Adrenal gland (tissue), 19 donors: ENCODE results near the gene METTL3. TPM values are rescaled to one million over a fixed set of nuclear protein-coding genes. Genes with fewer than 3 reads are reported as not detected.
A peak's percentile ranks its signal among the peaks of the same experiment; 100 is the strongest.

Source experiments
- DNase-seq, 7 donors: peaks; one replicate each; pipeline ENCODE4 v3.0.0-alpha.2; 2019 to 2020
- H3K27ac ChIP-seq, 5 donors: fragments of 200-600 bp; sonication (generic) in 4 of 5; 1 replicate in 3 of 5; 2 replicates in 2 of 5; pipeline versions ENCODE4 v1.5.1 to v1.8.0; 2016 to 2020; ENCODE audit warnings: mild to moderate bottlenecking in 1 of 5
- H3K27me3 ChIP-seq: fragments of 200-600 bp; 2 replicates; pipeline ENCODE4 v1.8.0; 2021
- H3K36me3 ChIP-seq, 2 donors: fragments of 200-600 bp; replicated peaks in 1 of 2; 1 replicate in 1 of 2; 2 replicates in 1 of 2; pipeline versions ENCODE4 v1.5.1 to v1.8.0; 2018 to 2022
- H3K4me1 ChIP-seq, 2 donors: fragments of 200-600 bp; replicated peaks in 1 of 2; 1 replicate in 1 of 2; 2 replicates in 1 of 2; pipeline versions ENCODE4 v1.5.1 to v1.8.0; 2018 to 2021
- H3K4me3 ChIP-seq, 4 donors: fragments of 200-600 bp; sonication (generic) in 3 of 4; one replicate each; pipeline ENCODE4 v1.5.1; 2016 to 2018
- H3K9me3 ChIP-seq, 3 donors: fragments of 200-600 bp; sonication (generic) in 1 of 3; replicated peaks in 1 of 3; 1 replicate in 2 of 3; 2 replicates in 1 of 3; pipeline versions ENCODE4 v1.5.1 to v1.8.0; 2016 to 2021
- POLR2A ChIP-seq, 2 donors: fragments of 450-650 bp; IDR thresholded peaks; one replicate each; pipeline ENCODE4 v1.6.1; 2017; ENCODE audit warnings: antibody characterized with exemption in 2 of 2, mild to moderate bottlenecking in 2 of 2, moderate library complexity in 1 of 2
- WGBS, 4 donors: extraction: QIAGEN DNeasy Blood & Tissue Kit in 2 of 4; methylation state at CpG; one replicate each; pipeline versions ENCODE4 v1.1.5 to v1.1.7; 2013 to 2017; 5-methylcytosine and 5-hydroxymethylcytosine counted together
- intact Hi-C, 2 donors: fragments of 100-400 bp; cut with DNase I; formaldehyde crosslinking; loops; one replicate each; pipeline versions ENCODE4 v1.14.1 to v1.15.0; 2022 to 2023
- long read RNA-seq, 10 donors: library from polyadenylated mRNA in 3 of 10; unstranded in 2 of 10; stranded (forward) in 1 of 10; transcript quantifications; one replicate each; pipeline ENCODE4 v2.0.0 and lab custom pipeline, GENCODE V29; 2021 to 2026
- polyA plus RNA-seq, 3 donors: library from polyadenylated mRNA; stranded (reverse); fragments of 200-250 nt in 2 of 3; fragments of 350-450 nt in 1 of 3; fragmentation: Illumina TruSeq in 1 of 3; extraction: RNeasy Lipid Tissue Mini Kit (QIAGEN cat#74804) in 1 of 3; gene quantifications; one replicate each; pipeline ENCODE4 v1.2.3, GENCODE V29; 2013 to 2014
- total RNA-seq, 9 donors: library from RNA; depleted of rRNA in 4 of 9; stranded (reverse); fragments of >200 nt in 4 of 9; fragments of 120-200 nt in 1 of 9; fragmentation: NEBNext Ultra II Directional in 1 of 9; extraction: Animal tissue kit (Norgen Biotek cat#: 25700) in 1 of 9; gene quantifications; one replicate each; pipeline versions ENCODE4 v1.1.0 to v1.2.4, GENCODE V29; 2013 to 2023
- TF ChIP-seq, protein P1 (sequence below), 6 experiments: fragments of 450-650 bp in 4 of 6; fragments of 200-600 bp in 2 of 6; sonication (generic) in 1 of 6; IDR thresholded peaks; 1 replicate in 5 of 6; 2 replicates in 1 of 6; pipeline versions ENCODE4 v1.5.1 to v1.8.0; 2016 to 2021; ENCODE audit warnings: antibody characterized with exemption in 6 of 6, mild to moderate bottlenecking in 2 of 6, moderate library complexity in 1 of 6
- donor health status: healthy with polysubstance abuse.
- donor health status: Bipolar disorder and iron deficiency.
- donor health status: DM: yes; HTN: yes; CAD: no.
- donor health status: DM: no; HTN: no; CAD: no.
- donor health status: DM: no; HTN: no; CAD: no.
- donor health status: DM: yes; HTN: yes; CAD: no.

The METTL3 gene
- total RNA-seq (10 to 100 TPM; 30.2 to 81.6 (median 45.6) TPM), polyA plus RNA-seq (10 to 100 TPM; 34.4 to 75.5 (median 55.5) TPM)
- long read RNA-seq, donor 1, transcript METTL3-201 (11 exons, 2,015 nt), result major isoform, 7 of 18 reads
- long read RNA-seq, donor 1, partial matches to known transcripts, result 10 of 18 reads
- long read RNA-seq, donor 1, other reads (novel, unspliced or antisense), result 0 of 18 reads
- long read RNA-seq, donor 2, transcript METTL3-201 (11 exons, 2,015 nt), result major isoform, 8 of 24 reads
- long read RNA-seq, donor 2, partial matches to known transcripts, result 12 of 24 reads
- long read RNA-seq, donor 2, other reads (novel, unspliced or antisense), result 0 of 24 reads
- long read RNA-seq, donor 3, partial matches to known transcripts, result 6 of 8 reads
- long read RNA-seq, donor 3, other reads (novel, unspliced or antisense), result 0 of 8 reads
- long read RNA-seq, donor 4, transcript METTL3-201 (11 exons, 2,015 nt), result major isoform, 9 of 12 reads
- long read RNA-seq, donor 4, partial matches to known transcripts, result 0 of 12 reads
- long read RNA-seq, donor 4, other reads (novel, unspliced or antisense), result 3 of 12 reads
- long read RNA-seq, donor 5, transcript METTL3-201 (11 exons, 2,015 nt), result major isoform, 51 of 74 reads
- long read RNA-seq, donor 5, partial matches to known transcripts, result 1 of 74 reads
- long read RNA-seq, donor 5, other reads (novel, unspliced or antisense), result 17 of 74 reads
- long read RNA-seq, donor 6, transcript METTL3-201 (11 exons, 2,015 nt), result major isoform, 9 of 17 reads
- long read RNA-seq, donor 6, partial matches to known transcripts, result 2 of 17 reads
- long read RNA-seq, donor 6, other reads (novel, unspliced or antisense), result 6 of 17 reads
- long read RNA-seq, donor 7, partial matches to known transcripts, result 5 of 10 reads
- long read RNA-seq, donor 7, other reads (novel, unspliced or antisense), result 0 of 10 reads
- long read RNA-seq, donor 8, transcript METTL3-201 (11 exons, 2,015 nt), result major isoform, 24 of 41 reads
- long read RNA-seq, donor 8, partial matches to known transcripts, result 12 of 41 reads
- long read RNA-seq, donor 8, other reads (novel, unspliced or antisense), result 0 of 41 reads
- long read RNA-seq, donor 9, partial matches to known transcripts, result 16 of 20 reads
- long read RNA-seq, donor 9, other reads (novel, unspliced or antisense), result 0 of 20 reads
- long read RNA-seq, donor 10, transcript METTL3-201 (11 exons, 2,015 nt), result major isoform, 7 of 10 reads
- long read RNA-seq, donor 10, partial matches to known transcripts, result 0 of 10 reads
- long read RNA-seq, donor 10, other reads (novel, unspliced or antisense), result 0 of 10 reads

DNA sequence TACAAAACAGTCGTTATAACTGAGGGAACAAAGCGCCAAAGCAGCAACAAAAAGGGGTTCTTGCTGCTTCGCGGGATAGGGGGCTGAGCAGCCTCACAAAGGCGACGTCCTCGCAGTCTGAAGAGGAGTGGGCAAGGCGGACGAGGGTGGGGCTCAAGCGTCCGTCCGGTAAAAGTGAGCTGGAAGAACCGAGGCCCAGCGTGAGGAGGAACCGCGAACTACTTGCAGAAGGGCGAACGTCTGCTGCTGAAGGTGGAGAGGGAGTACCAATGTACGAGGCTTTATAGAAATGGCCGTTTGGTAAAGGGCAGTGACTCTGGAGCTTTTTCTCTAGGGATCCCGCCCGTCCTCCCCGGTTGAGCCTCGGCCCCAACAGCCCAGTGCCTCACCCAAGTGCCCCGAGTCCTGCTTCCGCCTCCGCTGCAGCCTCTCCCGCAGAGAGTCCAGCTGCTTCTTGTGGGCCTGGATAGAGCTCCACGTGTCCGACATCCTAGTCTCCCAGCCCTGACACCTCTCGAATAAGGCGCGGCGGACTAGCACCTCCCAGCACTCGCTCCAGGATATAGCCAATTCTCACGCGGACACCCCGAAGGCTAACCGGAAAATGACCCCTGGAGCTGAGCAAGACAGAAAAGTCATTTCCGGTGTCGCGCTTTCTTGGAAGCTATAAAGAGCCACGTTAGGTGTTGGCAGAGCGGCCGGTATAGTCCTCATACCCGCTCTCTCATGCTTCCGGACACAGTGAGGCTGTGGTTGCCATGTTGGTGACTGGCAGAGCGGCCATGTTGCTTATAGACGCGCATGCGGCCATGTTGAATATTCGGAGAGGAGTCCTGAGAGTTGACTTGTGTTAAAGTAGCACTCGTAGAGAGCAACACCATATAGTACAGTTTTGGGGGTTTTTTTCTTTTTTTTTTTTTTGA, at the start of gene METTL3:
METTL3 (minus strand) TSS at position 606 of the 923 bp plus-strand sequence; CDS start at position 489, 117 bp downstream.
- 0% methylated on average over 35 to 53 of the region's 53 CpGs for WGBS, 4 donors
- DNase-seq, result peak; percentile 96 to 99 (median 99)
- peak in 1 of 2 donors; percentile 66 for TF ChIP-seq POLR2A (IDR thresholded peaks at IDR 0.05)
- TF ChIP-seq, protein P1, sequence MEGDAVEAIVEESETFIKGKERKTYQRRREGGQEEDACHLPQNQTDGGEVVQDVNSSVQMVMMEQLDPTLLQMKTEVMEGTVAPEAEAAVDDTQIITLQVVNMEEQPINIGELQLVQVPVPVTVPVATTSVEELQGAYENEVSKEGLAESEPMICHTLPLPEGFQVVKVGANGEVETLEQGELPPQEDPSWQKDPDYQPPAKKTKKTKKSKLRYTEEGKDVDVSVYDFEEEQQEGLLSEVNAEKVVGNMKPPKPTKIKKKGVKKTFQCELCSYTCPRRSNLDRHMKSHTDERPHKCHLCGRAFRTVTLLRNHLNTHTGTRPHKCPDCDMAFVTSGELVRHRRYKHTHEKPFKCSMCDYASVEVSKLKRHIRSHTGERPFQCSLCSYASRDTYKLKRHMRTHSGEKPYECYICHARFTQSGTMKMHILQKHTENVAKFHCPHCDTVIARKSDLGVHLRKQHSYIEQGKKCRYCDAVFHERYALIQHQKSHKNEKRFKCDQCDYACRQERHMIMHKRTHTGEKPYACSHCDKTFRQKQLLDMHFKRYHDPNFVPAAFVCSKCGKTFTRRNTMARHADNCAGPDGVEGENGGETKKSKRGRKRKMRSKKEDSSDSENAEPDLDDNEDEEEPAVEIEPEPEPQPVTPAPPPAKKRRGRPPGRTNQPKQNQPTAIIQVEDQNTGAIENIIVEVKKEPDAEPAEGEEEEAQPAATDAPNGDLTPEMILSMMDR (IDR thresholded peaks at IDR 0.05), result no peak
- H3K9me3 ChIP-seq, result no peaks in the 10 kb centered on the region
- intact Hi-C loops, result no loop called here
- H3K4me1 ChIP-seq, result peaks cover 9 to 14% of the 10 kb centered on the region in 2 donors
- H3K27ac ChIP-seq, result peak within 1 kb of the TSS; percentile 40 to 84 (median 83)
- peak within 1 kb of the TSS; percentile 15 to 64 (median 48) for H3K4me3 ChIP-seq
- H3K27me3 ChIP-seq, result no peaks in the 10 kb centered on the region
- no peaks in the 10 kb centered on the region for H3K36me3 ChIP-seq

DNA sequence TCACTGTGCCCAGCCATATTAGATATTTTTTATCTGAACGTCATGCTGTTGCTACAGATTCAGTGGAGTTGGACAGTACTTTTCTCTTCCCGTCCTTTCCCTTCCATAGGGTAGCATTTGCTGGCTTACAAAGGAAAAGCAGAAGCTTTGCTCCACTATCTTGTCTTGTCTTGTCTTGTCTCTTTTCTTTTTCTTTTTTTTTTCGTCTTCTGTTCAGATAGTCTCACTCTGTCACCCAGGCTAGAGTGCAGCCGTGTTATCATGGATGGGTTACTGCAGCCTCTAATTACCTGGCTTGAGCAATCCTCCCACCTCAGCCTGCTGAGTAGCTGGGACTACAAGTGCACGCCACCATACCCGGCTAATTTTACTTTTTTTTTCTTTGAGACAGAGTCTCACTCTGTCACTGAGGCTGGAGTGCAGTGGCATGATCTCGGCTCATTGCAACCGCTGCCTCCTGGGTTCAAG, 47.6 kb upstream of the METTL3 start:
- H3K4me3 ChIP-seq, result no peak overlapping the region
- 75 to 79% (median 76%) methylated on average over 8 of the region's 8 CpGs for WGBS, 4 donors
- H3K4me1 ChIP-seq, result peaks cover 0 to 14% of the 10 kb centered on the region in 2 donors
- no peak overlapping the region for H3K27ac ChIP-seq
- TF ChIP-seq POLR2A (IDR thresholded peaks at IDR 0.05), result no peak
- TF ChIP-seq, protein P1 (IDR thresholded peaks at IDR 0.05), result no peak
- DNase-seq, result no peak
- intact Hi-C loops, result loop anchor here (5.0 to 10.0 kb wide), 2 partner anchors 61 to 64 kb away; no protein-coding TSS in a partner anchor
- H3K36me3 ChIP-seq, result no peaks in the 10 kb centered on the region
- H3K9me3 ChIP-seq, result no peaks in the 10 kb centered on the region
- H3K27me3 ChIP-seq, result no peaks in the 10 kb centered on the region

DNA sequence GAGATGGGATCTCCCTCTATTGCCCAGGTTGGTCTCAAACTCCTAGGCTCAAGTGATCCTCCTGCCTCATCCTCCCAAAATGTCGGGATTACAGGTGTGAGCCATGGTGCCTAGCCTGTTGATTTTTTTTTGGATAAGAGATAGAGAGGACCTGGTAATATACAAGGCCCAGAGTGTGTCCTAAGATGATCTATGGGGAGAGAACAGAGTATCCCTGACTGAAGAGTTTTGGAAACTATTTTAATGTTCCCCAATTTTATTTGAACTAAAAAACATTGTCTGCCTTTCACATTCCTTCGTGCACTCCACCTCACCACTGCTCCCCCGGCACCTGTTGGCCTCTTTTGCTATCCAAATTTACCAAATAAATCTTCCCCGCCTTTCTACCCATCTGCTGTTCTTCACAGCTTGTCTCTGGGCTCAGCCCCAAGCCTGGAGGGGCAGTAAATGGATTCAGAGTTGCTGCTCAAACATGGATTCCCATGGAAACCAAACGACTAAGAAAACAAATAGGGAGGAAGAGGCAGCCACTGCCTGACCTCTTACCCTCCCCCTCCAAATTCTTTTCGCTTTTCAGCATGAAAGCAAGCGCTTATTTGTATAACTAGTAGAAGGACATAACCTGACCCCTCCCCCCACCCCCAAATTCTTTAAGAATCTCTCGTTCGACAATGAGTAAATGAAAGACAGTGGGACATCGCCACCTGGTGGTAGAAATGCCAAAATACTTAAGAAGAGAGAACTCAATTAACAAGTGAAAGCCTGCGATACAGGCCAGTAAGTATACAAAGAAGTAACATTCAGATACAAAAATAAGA, 46.2 kb upstream of the METTL3 start:
- DNase-seq, result peak; percentile 74 to 92 (median 78)
- intact Hi-C loops, result loop anchor here (5.0 to 10.0 kb wide), 2 partner anchors 60 to 62 kb away; no protein-coding TSS in a partner anchor
- Histone ChIP-seq H3K4me3 (peak overlapping the region in 1 of 4 donors; percentile 41), H3K9me3 (no peaks in the 10 kb centered on the region), H3K27ac (peak overlapping the region in 3 of 5 donors; percentile 10 to 74 (median 52)), H3K27me3 (no peaks in the 10 kb centered on the region), H3K4me1 (peaks cover 0 to 14% of the 10 kb centered on the region in 2 donors), H3K36me3 (no peaks in the 10 kb centered on the region)
- 6 to 9% (median 8%) methylated on average over 11 of the region's 11 CpGs for WGBS, 4 donors
- TF ChIP-seq, protein P1 (IDR thresholded peaks at IDR 0.05), result peak; percentile 69 to 92 (median 72)
- TF ChIP-seq POLR2A (IDR thresholded peaks at IDR 0.05), result no peak
